Activated CD8-positive, alpha-beta memory T cell treated with anti-CD3 and anti-CD28 coated beads, Interleukin-2, amount 10 ng/mL, durations not matched to agents 7 days and 5 days (primary cell): Measurements from ENCODE around the gene RRP7A. TPM values are rescaled to one million over a fixed set of nuclear protein-coding genes. Genes with fewer than 3 reads are reported as not detected.
A peak's percentile ranks its signal among the peaks of the same experiment; 100 is the strongest.
"Not testable (repeated sequence)": the region's sequence is repeated elsewhere in the genome, so short reads cannot be mapped to it uniquely, and the experiment has no call there.

ENCODE experiments used
- ATAC-seq: fragments of 150-1000 bp; cut with Tn5 transposase; one replicate; pipeline ENCODE4 v1.10.0; 2021; ENCODE audit warnings: moderate library complexity
- CTCF ChIA-PET: fragments of 350-600 bp; sonication (Branson Sonifier 250); formaldehyde crosslinking; loops from one replicate; lab custom pipeline; 2021; ENCODE audit warnings: antibody characterized with exemption; lab: Charles Lee
- DNase-seq: peaks from one replicate; pipeline ENCODE4 v3.0.0-alpha.2; 2020
- H3K27ac Mint-ChIP-seq: one replicate; pipeline ENCODE4 v1.8.0; 2021; ENCODE audit warnings: mild to moderate bottlenecking, mixed read lengths
- H3K27me3 Mint-ChIP-seq: one replicate; pipeline ENCODE4 v1.8.0; 2021; ENCODE audit warnings: mixed read lengths
- H3K36me3 Mint-ChIP-seq: one replicate; pipeline ENCODE4 v1.8.0; 2021; ENCODE audit warnings: mild to moderate bottlenecking, mixed read lengths
- H3K4me1 Mint-ChIP-seq: one replicate; pipeline ENCODE4 v1.8.0; 2021; ENCODE audit warnings: mixed read lengths
- H3K4me3 Mint-ChIP-seq: one replicate; pipeline ENCODE4 v1.8.0; 2021; ENCODE audit warnings: mild to moderate bottlenecking, moderate library complexity, mixed read lengths
- H3K9me3 Mint-ChIP-seq: one replicate; pipeline ENCODE4 v1.8.0; 2022; ENCODE audit warnings: low read depth, mixed read lengths
- total RNA-seq, 2 experiments: library from RNA; stranded (reverse); gene quantifications; one replicate each; pipeline ENCODE4 v1.2.3, GENCODE V29; 2021

RRP7A gene
- total RNA-seq, 2 experiments from 2014 or later = 88.2 to 102 TPM

GRCh38 chr22:42508327-42508974 is 11.1 kb downstream of the RRP7A start:
- H3K4me3 Mint-ChIP-seq, H3K27ac Mint-ChIP-seq, ATAC-seq, DNase-seq, H3K4me1 Mint-ChIP-seq, H3K9me3 Mint-ChIP-seq, H3K27me3 Mint-ChIP-seq, H3K36me3 Mint-ChIP-seq: not testable (repeated sequence)
- CTCF ChIA-PET = interaction anchor here (0.9 kb wide), 1 partner anchor 9 kb away, joined by 3 read pairs; no protein-coding TSS in a partner anchor

- ATAC-seq (no peak), DNase-seq (no peak)
- Mint-ChIP-seq H3K9me3 (no peaks in the 10 kb centered on the region), H3K36me3 (no peaks in the 10 kb centered on the region), H3K4me1 (peaks cover 20% of the 10 kb centered on the region), H3K27me3 (peaks cover 5% of the 10 kb centered on the region), H3K27ac (no peak overlapping the region), H3K4me3 (no peak overlapping the region)
- CTCF ChIA-PET = no interaction called here
Measured at GRCh38 chr22:42500836-42501179, 18.8 kb downstream of the RRP7A start.

GRCh38 chr22:42500161-42500835 is 19.3 kb downstream of the RRP7A start:
- Mint-ChIP-seq H3K27ac (no peak overlapping the region), H3K27me3 (peaks cover 5% of the 10 kb centered on the region), H3K4me1 (peaks cover 20% of the 10 kb centered on the region), H3K36me3 (no peaks in the 10 kb centered on the region), H3K9me3 (no peaks in the 10 kb centered on the region), H3K4me3 (no peak overlapping the region)
- CTCF ChIA-PET = no interaction called here
- peak; percentile 90 for DNase-seq
- ATAC-seq = peak; percentile 90

DNA sequence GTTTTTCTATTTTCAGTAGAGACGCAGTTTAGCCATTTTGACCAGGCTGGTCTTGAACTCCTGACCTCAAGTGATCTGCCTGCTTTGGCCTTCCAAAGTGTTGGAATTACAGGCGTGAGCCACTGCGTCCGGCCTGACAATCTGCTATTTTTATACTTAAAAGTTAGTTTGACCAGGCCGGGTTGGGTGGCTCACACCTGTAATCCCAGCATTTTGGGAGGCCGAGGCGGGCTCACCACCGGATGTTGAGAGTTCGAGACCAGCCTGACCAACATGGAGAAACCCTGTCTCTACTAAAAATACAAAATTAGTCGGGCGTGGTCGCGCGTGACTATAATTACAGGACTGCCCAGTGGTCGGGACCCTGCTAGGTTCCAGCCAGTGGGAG is 19.8 kb downstream of the RRP7A start:
- ATAC-seq = not testable (repeated sequence)
- CTCF ChIA-PET = interaction anchor here (0.8 kb wide), 1 partner anchor 8 kb away, joined by 3 read pairs; no protein-coding TSS in a partner anchor

GRCh38 chr22:42495533-42496141 is 24.0 kb downstream of the RRP7A start:
- Mint-ChIP-seq H3K4me1 (peaks cover 17% of the 10 kb centered on the region), H3K27me3 (peaks cover 10% of the 10 kb centered on the region)
- H3K9me3 Mint-ChIP-seq, H3K4me3 Mint-ChIP-seq, H3K36me3 Mint-ChIP-seq, CTCF ChIA-PET, ATAC-seq, DNase-seq, H3K27ac Mint-ChIP-seq: not testable (repeated sequence)

More for the DNA sequence above, 19.8 kb downstream of the RRP7A start:
- H3K9me3 Mint-ChIP-seq, H3K27me3 Mint-ChIP-seq, DNase-seq, H3K27ac Mint-ChIP-seq, H3K4me3 Mint-ChIP-seq, H3K36me3 Mint-ChIP-seq: not testable (repeated sequence)
- H3K4me1 Mint-ChIP-seq = peaks cover 20% of the 10 kb centered on the region

DNA sequence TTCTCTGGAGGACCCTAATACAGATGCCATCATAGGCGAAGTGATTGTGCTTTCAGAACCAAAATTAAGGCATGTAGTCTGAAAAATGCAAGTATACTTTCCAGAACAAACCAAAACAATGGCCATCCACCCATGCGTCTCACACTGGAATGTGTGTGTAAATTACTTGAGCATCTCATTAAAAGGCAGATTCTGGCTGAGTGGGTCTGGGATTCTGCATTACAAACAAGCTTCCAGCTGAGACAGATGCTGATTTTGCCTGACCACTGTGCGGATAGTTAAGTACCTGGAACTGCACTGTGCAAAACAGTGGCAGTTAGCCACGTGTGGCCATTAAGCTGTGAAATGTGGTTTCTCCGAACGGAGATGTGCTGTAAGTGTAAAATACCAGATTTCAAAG is 26.2 kb downstream of the RRP7A start:
- Mint-ChIP-seq H3K4me1 (peaks cover 3% of the 10 kb centered on the region), H3K27me3 (peaks cover 14% of the 10 kb centered on the region)

DNA sequence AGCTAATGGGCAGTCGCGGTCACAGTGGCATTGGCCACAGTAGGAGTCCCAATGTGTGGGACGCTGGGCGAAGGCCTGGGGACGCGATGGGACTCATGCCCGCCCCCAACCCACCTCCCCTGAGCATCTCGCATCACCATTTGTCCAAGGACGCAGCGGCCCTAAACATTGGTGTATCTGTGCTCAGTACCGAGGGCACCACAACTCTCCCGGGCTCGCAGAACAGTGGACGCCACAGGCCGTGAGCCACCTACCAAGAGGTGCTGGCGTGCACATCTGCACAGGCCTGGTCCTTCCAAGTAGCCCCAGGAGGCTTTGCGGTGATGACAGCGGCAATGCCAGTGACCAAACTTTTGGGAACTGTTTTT is 27.3 kb downstream of the RRP7A start:
- no peaks in the 10 kb centered on the region for H3K4me1 Mint-ChIP-seq
- no peak for DNase-seq
- H3K9me3 Mint-ChIP-seq = no peaks in the 10 kb centered on the region
- no peak for ATAC-seq
- no peak overlapping the region for H3K27ac Mint-ChIP-seq
- CTCF ChIA-PET = no interaction called here
- peaks cover 14% of the 10 kb centered on the region for H3K27me3 Mint-ChIP-seq
- no peak overlapping the region for H3K4me3 Mint-ChIP-seq
- H3K36me3 Mint-ChIP-seq = no peaks in the 10 kb centered on the region

More for the DNA sequence above, 26.2 kb downstream of the RRP7A start:
- Mint-ChIP-seq H3K36me3 (no peaks in the 10 kb centered on the region), H3K9me3 (no peaks in the 10 kb centered on the region), H3K27ac (no peak overlapping the region), H3K4me3 (no peak overlapping the region)
- no peak for ATAC-seq
- DNase-seq = no peak
- CTCF ChIA-PET = no interaction called here

GRCh38 chr22:42490243-42490832 is 29.3 kb downstream of the RRP7A start:
- no peaks in the 10 kb centered on the region for H3K36me3 Mint-ChIP-seq
- H3K27ac Mint-ChIP-seq = no peak overlapping the region
- ATAC-seq (no peak), DNase-seq (no peak)
- CTCF ChIA-PET = interaction anchor here (1.2 kb wide), 1 partner anchor 16 kb away, joined by 3 read pairs; no protein-coding TSS in a partner anchor
- H3K4me1 Mint-ChIP-seq = no peaks in the 10 kb centered on the region
- no peaks in the 10 kb centered on the region for H3K9me3 Mint-ChIP-seq
- H3K27me3 Mint-ChIP-seq = peaks cover 12% of the 10 kb centered on the region
- H3K4me3 Mint-ChIP-seq = no peak overlapping the region

DNA sequence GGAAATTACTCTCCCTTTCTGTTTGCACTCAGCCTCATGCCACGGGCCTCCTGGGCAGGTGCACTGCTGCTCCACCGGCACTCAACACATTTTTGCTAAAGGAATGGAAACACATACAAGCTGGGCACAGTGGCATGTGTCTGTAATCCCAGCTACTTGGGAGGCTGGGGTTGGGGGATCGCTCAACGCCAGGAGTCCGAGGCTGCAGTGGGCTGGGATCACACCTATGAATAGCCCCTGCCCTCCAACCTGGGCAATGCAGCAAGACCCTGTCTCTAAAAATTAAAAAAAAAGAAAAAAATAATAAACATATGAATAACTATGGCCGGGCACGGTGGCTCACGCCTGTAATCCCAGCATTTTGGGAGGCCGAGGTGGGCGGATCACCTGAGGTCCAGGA is 30.6 kb downstream of the RRP7A start:
- Mint-ChIP-seq H3K27ac (no peak overlapping the region), H3K36me3 (no peaks in the 10 kb centered on the region), H3K27me3 (peaks cover 10% of the 10 kb centered on the region), H3K4me1 (no peaks in the 10 kb centered on the region), H3K4me3 (no peak overlapping the region), H3K9me3 (no peaks in the 10 kb centered on the region)
- DNase-seq (no peak), ATAC-seq (no peak)
- CTCF ChIA-PET = interaction anchor here (0.7 kb wide), 1 partner anchor 37 kb away, joined by 4 read pairs; no protein-coding TSS in a partner anchor

DNA sequence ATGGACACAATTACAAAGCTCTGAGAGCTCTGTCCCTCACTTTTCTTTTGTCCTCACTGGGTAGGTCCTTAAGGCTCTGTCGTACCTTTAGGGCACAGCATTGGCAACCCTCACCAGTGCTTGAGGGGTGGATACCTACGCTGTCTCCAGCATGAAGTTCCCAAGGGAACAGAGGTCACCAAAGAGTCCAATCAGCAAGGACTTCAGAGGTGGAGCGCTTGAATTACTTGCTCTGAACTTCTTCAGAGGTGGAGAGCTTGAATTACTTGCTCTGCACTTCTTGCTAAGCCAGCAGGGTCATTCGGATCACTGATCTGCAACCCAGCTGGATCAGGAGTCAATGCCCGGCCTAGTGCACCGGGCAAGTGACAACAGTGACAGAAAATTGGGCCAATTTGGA is 35.1 kb downstream of the RRP7A start:
- no peaks in the 10 kb centered on the region for H3K9me3 Mint-ChIP-seq
- no peak overlapping the region for H3K4me3 Mint-ChIP-seq
- no peak for DNase-seq

DNA sequence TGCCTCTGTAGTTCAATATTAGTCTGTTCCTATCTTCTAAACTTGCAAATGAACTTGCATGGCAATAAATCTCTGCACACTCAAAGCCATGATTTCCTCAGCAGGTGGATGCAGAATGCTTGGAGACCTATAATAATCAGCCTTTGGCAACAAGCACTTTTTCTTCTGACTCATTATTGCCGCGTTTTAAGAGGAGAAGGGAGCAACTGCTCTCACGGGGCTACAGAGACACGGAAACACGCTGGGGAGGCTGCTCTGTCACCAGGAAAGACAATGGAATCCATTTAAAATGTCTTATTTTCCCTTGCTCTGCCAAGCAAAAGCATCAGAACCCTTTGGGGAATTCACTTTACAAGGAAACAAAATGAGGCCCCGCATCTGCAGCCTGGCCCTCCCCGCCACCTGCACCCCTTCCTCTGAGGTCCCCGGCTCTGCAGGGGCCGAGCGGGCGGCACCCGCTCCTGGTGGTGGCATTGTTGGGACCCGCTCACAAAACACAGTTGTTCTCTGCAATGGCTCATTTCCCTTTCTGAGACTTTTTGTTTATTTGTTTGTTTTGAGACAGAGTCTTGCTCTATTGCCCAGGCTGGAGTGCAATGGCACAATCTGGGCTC is 35.9 kb downstream of the RRP7A start:
- ATAC-seq, H3K4me1 Mint-ChIP-seq, H3K9me3 Mint-ChIP-seq, H3K36me3 Mint-ChIP-seq, H3K4me3 Mint-ChIP-seq, H3K27ac Mint-ChIP-seq, DNase-seq, CTCF ChIA-PET: not testable (repeated sequence)
- H3K27me3 Mint-ChIP-seq = peaks cover 21% of the 10 kb centered on the region

More for the DNA sequence above, 35.1 kb downstream of the RRP7A start:
- Mint-ChIP-seq H3K27ac (no peak overlapping the region), H3K36me3 (no peaks in the 10 kb centered on the region), H3K27me3 (peaks cover 22% of the 10 kb centered on the region), H3K4me1 (peaks cover 2% of the 10 kb centered on the region)
- CTCF ChIA-PET = interaction anchor here (1.1 kb wide), 1 partner anchor 11 kb away, joined by 3 read pairs; no protein-coding TSS in a partner anchor
- no peak for ATAC-seq

DNA sequence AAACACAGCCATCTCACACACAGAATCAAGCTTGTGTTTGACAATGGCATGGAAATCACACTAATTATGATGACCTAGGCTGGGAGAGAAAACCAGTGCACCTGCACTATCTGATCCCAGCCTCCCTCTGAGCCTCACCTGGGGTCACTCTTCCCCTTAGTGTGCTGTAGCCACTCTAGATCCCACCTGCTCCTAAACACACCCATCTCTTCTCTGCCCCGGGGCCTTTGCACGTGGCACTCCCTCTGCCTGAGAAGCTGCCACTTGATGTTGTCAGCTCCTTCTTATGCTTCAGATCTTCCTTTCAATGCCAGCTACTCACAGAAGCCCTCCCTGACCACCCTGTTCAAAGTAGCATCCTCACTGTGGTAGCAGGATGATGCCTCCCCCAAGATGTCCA is 44.5 kb downstream of the RRP7A start:
- no peak overlapping the region for H3K4me3 Mint-ChIP-seq
- no peaks in the 10 kb centered on the region for H3K9me3 Mint-ChIP-seq
- no peak for DNase-seq
- peaks cover 12% of the 10 kb centered on the region for H3K4me1 Mint-ChIP-seq
- ATAC-seq = no peak
- no peaks in the 10 kb centered on the region for H3K36me3 Mint-ChIP-seq
- H3K27ac Mint-ChIP-seq = no peak overlapping the region
- CTCF ChIA-PET = interaction anchor here (1.0 to 2.2 kb wide), 3 partner anchors 31 to 384 kb away, joined by 3 to 5 read pairs (median 3); no protein-coding TSS in a partner anchor
- peaks cover 32% of the 10 kb centered on the region for H3K27me3 Mint-ChIP-seq
